ENCODE data around the gene ACE2. TPM values are rescaled to one million over a fixed set of nuclear protein-coding genes. Genes with fewer than 3 reads are reported as not detected.

Gene ACE2
- total RNA-seq, 1 experiment from 2014 or later: not detected

- Histone ChIP-seq H3K23me2 (ENCODE audit: insufficient read length, low read depth, low read length, poor library complexity, severe bottlenecking) (no peaks in the 10 kb centered on the region), H3K79me1 (ENCODE audit: insufficient read depth, low read depth, low read length, poor library complexity, severe bottlenecking) (no peaks in the 10 kb centered on the region), H2BK120ac (ENCODE audit: low read depth, low read length, poor library complexity, severe bottlenecking) (no peak overlapping the region), H2BK15ac (ENCODE audit: low read depth, low read length) (no peak overlapping the region), H3T11ph (ENCODE audit: low read length) (no peak overlapping the region), H3K4ac (ENCODE audit: low read depth, low read length) (no peak overlapping the region), H3K27ac (ENCODE audit: insufficient read length, low read depth, low read length) (no peak overlapping the region), H4K5ac (ENCODE audit: insufficient read length, low read depth, low read length) (no peak overlapping the region), H2BK5ac (ENCODE audit: insufficient read length, low read length) (no peak overlapping the region), H3K4me2 (ENCODE audit: insufficient read depth, insufficient read length, low read length) (no peak overlapping the region), H3K56ac (ENCODE audit: insufficient read length, low read depth, low read length) (no peak overlapping the region), H4K8ac (replicated peaks; ENCODE audit: insufficient read length, low read depth, low read length) (no peak overlapping the region), H3K14ac (ENCODE audit: insufficient read depth, low read length) (no peak overlapping the region), H3K27me3 (ENCODE audit: insufficient read depth, low read length) (no peaks in the 10 kb centered on the region), H4K20me1 (ENCODE audit: control insufficient read depth, insufficient read depth, insufficient read length) (no peaks in the 10 kb centered on the region), H2BK12ac (ENCODE audit: insufficient read length, low read depth, low read length) (no peak overlapping the region), H3K4me1 (ENCODE audit: insufficient read depth, low read length) (no peaks in the 10 kb centered on the region), H3K9ac (ENCODE audit: extremely low read depth, insufficient read length, low read length) (no peak overlapping the region), H3K9me3 (ENCODE audit: control insufficient read depth, low read depth, low read length) (no peaks in the 10 kb centered on the region), H2BK20ac (ENCODE audit: low read depth, low read length, poor library complexity, severe bottlenecking) (no peak overlapping the region), H4K91ac (ENCODE audit: insufficient read length, low read depth, low read length) (no peak overlapping the region), H2AK5ac (ENCODE audit: insufficient read length, low read length) (no peak overlapping the region), H3K18ac (ENCODE audit: insufficient read length, low read depth, low read length) (no peak overlapping the region), H3K23ac (ENCODE audit: insufficient read length, low read depth, low read length) (no peak overlapping the region), H3K79me2 (ENCODE audit: insufficient read depth, low read length) (no peaks in the 10 kb centered on the region), H2AFZ (ENCODE audit: low read length) (no peak overlapping the region)
- no CpG with 5 or more reads among the region's 7 CpGs for WGBS (ENCODE audit: extremely low coverage, insufficient read length, low lambda C conversion rate)
- TF ChIP-seq CTCF (conservative IDR thresholded peaks at IDR 0.05): peak; percentile 62
- Mint-ChIP-seq H3K27ac (no peak overlapping the region; a peak in 1 of 7 replicates), H3K27me3 (ENCODE audit: low read depth) (peaks cover 1% of the 10 kb centered on the region; the same call in 1 of the 2 replicates), H3K4me1 (peaks cover 36 to 41% of the 10 kb centered on the region in 2 experiments), H3K36me3 (ENCODE audit: insufficient read depth in 1 of 3, low read depth in 3 of 3) (no peaks in the 10 kb centered on the region), H3K9me3 (no peaks in the 10 kb centered on the region), H3K4me3 (no peak overlapping the region)
- DNase-seq: no peak
Observed at GRCh38 chrX:15567886-15568616, 32.7 kb downstream of the ACE2 start.

All from H9 (cell line).